GM21786 (cell line): ENCODE measurements around the gene RAPGEF5.

Experiments used
- ATAC-seq: cut with Tn5 transposase; IDR thresholded peaks from one replicate; pipeline ENCODE4 v1.9.1; 2021; ENCODE audit not compliant: unreplicated experiment

RAPGEF5 gene

GRCh38 chr7:22269963-22270362 is 87.0 kb downstream of the RAPGEF5 start:
- no peak for ATAC-seq

- no peak for ATAC-seq
Measured at GRCh38 chr7:22268884-22269421, 88.0 kb downstream of the RAPGEF5 start.

GRCh38 chr7:22267930-22268615 is 88.9 kb downstream of the RAPGEF5 start:
- ATAC-seq, result no peak

- ATAC-seq, result no peak
Measured at GRCh38 chr7:22262538-22262937, 94.4 kb downstream of the RAPGEF5 start.

- ATAC-seq, result no peak
Measured at GRCh38 chr7:22256541-22257096, 100.3 kb downstream of the RAPGEF5 start.

- ATAC-seq, result no peak
Measured at GRCh38 chr7:22255834-22256233, 101.1 kb downstream of the RAPGEF5 start.

GRCh38 chr7:22255342-22255741 is 101.6 kb downstream of the RAPGEF5 start:
- ATAC-seq, result no peak

- ATAC-seq, result no peak
Measured at GRCh38 chr7:22252936-22253536, 103.9 kb downstream of the RAPGEF5 start.

- no peak for ATAC-seq
Measured at GRCh38 chr7:22252016-22252415, 104.9 kb downstream of the RAPGEF5 start.

GRCh38 chr7:22251281-22251680 is 105.7 kb downstream of the RAPGEF5 start:
- ATAC-seq, result no peak

- ATAC-seq, result no peak
Measured at GRCh38 chr7:22250390-22250789, 106.6 kb downstream of the RAPGEF5 start.

GRCh38 chr7:22248111-22248809 is 108.7 kb downstream of the RAPGEF5 start:
- ATAC-seq, result no peak

GRCh38 chr7:22241805-22242390 is 115.1 kb downstream of the RAPGEF5 start:
- ATAC-seq, result no peak

- ATAC-seq, result no peak
Measured at GRCh38 chr7:22240904-22241571, 115.9 kb downstream of the RAPGEF5 start.

- no peak for ATAC-seq
Measured at GRCh38 chr7:22238354-22239311, 118.3 kb downstream of the RAPGEF5 start.

- no peak for ATAC-seq
Measured at GRCh38 chr7:22235134-22235533, 121.8 kb downstream of the RAPGEF5 start.

GRCh38 chr7:22234227-22234626 is 122.7 kb downstream of the RAPGEF5 start:
- no peak for ATAC-seq

GRCh38 chr7:22231806-22232205 is 125.1 kb downstream of the RAPGEF5 start:
- no peak for ATAC-seq

GRCh38 chr7:22231141-22231540 is 125.8 kb downstream of the RAPGEF5 start:
- ATAC-seq, result no peak

- ATAC-seq, result no peak
Measured at GRCh38 chr7:22230238-22230637, 126.7 kb downstream of the RAPGEF5 start.
